HL-60 (cell line): Measurements from ENCODE around the gene MIDN.

Source experiments
- DNase-seq, 2 experiments: peaks; one replicate each; pipeline ENCODE4 v3.0.0-alpha.2; 2010 to 2020; ENCODE audit warnings: low read depth in 1 of 2, low spot score in 1 of 2
- H3K27ac ChIP-seq: fragments of 250-450 bp; sonication (Bioruptor Pico); replicated peaks from 2 replicates; pipeline ENCODE4 v1.5.1; 2020; ENCODE audit warnings: mild to moderate bottlenecking, moderate library complexity
- H3K27me3 ChIP-seq: fragments of 250-450 bp; sonication (Bioruptor Pico); 2 replicates; pipeline ENCODE4 v1.5.1; 2021; ENCODE audit warnings: mild to moderate bottlenecking, moderate library complexity; ENCODE audit not compliant: insufficient read depth, poor library complexity, severe bottlenecking
- H3K4me3 ChIP-seq: replicated peaks from 2 replicates; pipeline ENCODE4 v1.5.1; 2011; ENCODE audit warnings: mild to moderate bottlenecking, control low read depth, low read length; ENCODE audit not compliant: insufficient read depth
- GABPA ChIP-seq: IDR thresholded peaks from 2 replicates; pipeline ENCODE4 v1.6.1; 2012; ENCODE audit warnings: low read depth
- POLR2AphosphoS5 ChIP-seq: IDR thresholded peaks from 2 replicates; pipeline ENCODE4 v1.6.1; 2012; ENCODE audit warnings: low read depth
- REST ChIP-seq: IDR thresholded peaks from 2 replicates; pipeline ENCODE4 v1.6.1; 2012; ENCODE audit warnings: low read depth; ENCODE audit not compliant: insufficient replicate concordance
- SPI1 ChIP-seq: IDR thresholded peaks from 2 replicates; pipeline ENCODE4 v1.6.1; 2012; ENCODE audit warnings: low read depth, mild to moderate bottlenecking, borderline replicate concordance
- TF ChIP-seq, protein P1 (sequence below): IDR thresholded peaks from one replicate; pipeline ENCODE4 v1.5.1; 2011; ENCODE audit warnings: low read length, control low read depth, inconsistent platforms; ENCODE audit not compliant: insufficient read depth

The MIDN gene

GRCh38 chr19:1296575-1297271 lies 48.3 kb downstream of the MIDN start:
- no peak overlapping the region for H3K27ac ChIP-seq
- no peak for DNase-seq
- peaks cover 51% of the 10 kb centered on the region for H3K27me3 ChIP-seq
- no peak overlapping the region for H3K4me3 ChIP-seq
- TF ChIP-seq, protein P1, sequence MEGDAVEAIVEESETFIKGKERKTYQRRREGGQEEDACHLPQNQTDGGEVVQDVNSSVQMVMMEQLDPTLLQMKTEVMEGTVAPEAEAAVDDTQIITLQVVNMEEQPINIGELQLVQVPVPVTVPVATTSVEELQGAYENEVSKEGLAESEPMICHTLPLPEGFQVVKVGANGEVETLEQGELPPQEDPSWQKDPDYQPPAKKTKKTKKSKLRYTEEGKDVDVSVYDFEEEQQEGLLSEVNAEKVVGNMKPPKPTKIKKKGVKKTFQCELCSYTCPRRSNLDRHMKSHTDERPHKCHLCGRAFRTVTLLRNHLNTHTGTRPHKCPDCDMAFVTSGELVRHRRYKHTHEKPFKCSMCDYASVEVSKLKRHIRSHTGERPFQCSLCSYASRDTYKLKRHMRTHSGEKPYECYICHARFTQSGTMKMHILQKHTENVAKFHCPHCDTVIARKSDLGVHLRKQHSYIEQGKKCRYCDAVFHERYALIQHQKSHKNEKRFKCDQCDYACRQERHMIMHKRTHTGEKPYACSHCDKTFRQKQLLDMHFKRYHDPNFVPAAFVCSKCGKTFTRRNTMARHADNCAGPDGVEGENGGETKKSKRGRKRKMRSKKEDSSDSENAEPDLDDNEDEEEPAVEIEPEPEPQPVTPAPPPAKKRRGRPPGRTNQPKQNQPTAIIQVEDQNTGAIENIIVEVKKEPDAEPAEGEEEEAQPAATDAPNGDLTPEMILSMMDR, result no peak
- no peak for TF ChIP-seq POLR2AphosphoS5
- TF ChIP-seq SPI1, result no peak
- TF ChIP-seq GABPA, result no peak
- TF ChIP-seq REST, result no peak

- Histone ChIP-seq H3K27me3 (peaks cover 36% of the 10 kb centered on the region), H3K4me3 (no peak overlapping the region), H3K27ac (no peak overlapping the region)
- no peak for TF ChIP-seq REST
- TF ChIP-seq, protein P1, result no peak
- no peak for DNase-seq
Observed at GRCh38 chr19:1298235-1298634, 49.9 kb downstream of the MIDN start.

DNA sequence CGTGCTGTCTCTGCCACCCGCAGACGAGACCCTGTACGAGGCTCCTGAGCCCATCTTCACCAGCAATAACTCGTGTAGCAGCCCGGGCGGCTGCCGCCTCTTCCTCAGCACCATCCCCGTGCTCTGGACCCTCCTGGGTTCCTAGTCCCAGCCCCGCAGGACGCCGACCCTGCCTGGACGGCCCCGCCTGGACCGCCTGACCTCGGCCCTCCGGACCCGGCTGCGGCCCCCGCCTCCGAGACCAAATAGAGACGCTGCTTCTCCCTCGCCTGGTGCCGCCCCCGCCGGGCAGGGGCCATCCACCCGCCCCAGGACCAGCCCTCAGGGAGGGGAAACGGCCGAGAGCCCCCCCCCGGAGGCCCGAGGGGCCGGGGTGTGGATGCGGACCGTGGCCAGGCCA lies 51.4 kb downstream of the MIDN start:
- Histone ChIP-seq H3K4me3 (no peak overlapping the region), H3K27ac (no peak overlapping the region), H3K27me3 (peaks cover 20% of the 10 kb centered on the region)
- TF ChIP-seq, protein P1, result no peak
- no peak for TF ChIP-seq SPI1
- no peak for TF ChIP-seq GABPA
- no peak for TF ChIP-seq REST
- TF ChIP-seq POLR2AphosphoS5, result no peak
- no peak for DNase-seq
